ENCODE data around the gene KCNH1.

Gene KCNH1

GRCh38 chr1:210758261-210758660 lies 375.7 kb downstream of the KCNH1 start:
- TF ChIP-seq, protein P1, sequence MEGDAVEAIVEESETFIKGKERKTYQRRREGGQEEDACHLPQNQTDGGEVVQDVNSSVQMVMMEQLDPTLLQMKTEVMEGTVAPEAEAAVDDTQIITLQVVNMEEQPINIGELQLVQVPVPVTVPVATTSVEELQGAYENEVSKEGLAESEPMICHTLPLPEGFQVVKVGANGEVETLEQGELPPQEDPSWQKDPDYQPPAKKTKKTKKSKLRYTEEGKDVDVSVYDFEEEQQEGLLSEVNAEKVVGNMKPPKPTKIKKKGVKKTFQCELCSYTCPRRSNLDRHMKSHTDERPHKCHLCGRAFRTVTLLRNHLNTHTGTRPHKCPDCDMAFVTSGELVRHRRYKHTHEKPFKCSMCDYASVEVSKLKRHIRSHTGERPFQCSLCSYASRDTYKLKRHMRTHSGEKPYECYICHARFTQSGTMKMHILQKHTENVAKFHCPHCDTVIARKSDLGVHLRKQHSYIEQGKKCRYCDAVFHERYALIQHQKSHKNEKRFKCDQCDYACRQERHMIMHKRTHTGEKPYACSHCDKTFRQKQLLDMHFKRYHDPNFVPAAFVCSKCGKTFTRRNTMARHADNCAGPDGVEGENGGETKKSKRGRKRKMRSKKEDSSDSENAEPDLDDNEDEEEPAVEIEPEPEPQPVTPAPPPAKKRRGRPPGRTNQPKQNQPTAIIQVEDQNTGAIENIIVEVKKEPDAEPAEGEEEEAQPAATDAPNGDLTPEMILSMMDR (IDR thresholded peaks at IDR 0.05; ENCODE audit: insufficient read depth, low read depth, low read length, missing control alignments), result no peak
- H3K4me3 ChIP-seq (ENCODE audit: low read depth, low read length), result no peak overlapping the region
- DNase-seq (ENCODE audit: low read depth), result no peak

- TF ChIP-seq, protein P1 (IDR thresholded peaks at IDR 0.05; ENCODE audit: insufficient read depth, low read depth, low read length, missing control alignments), result no peak
- DNase-seq (ENCODE audit: low read depth), result no peak
- no peak overlapping the region for H3K4me3 ChIP-seq (ENCODE audit: low read depth, low read length)
Measured at GRCh38 chr1:210757677-210758076, 376.3 kb downstream of the KCNH1 start.

- TF ChIP-seq, protein P1 (IDR thresholded peaks at IDR 0.05; ENCODE audit: insufficient read depth, low read depth, low read length, missing control alignments), result no peak
- no peak for DNase-seq (ENCODE audit: low read depth)
- no peak overlapping the region for H3K4me3 ChIP-seq (ENCODE audit: low read depth, low read length)
Measured at GRCh38 chr1:210755991-210756659, 377.8 kb downstream of the KCNH1 start.

DNA sequence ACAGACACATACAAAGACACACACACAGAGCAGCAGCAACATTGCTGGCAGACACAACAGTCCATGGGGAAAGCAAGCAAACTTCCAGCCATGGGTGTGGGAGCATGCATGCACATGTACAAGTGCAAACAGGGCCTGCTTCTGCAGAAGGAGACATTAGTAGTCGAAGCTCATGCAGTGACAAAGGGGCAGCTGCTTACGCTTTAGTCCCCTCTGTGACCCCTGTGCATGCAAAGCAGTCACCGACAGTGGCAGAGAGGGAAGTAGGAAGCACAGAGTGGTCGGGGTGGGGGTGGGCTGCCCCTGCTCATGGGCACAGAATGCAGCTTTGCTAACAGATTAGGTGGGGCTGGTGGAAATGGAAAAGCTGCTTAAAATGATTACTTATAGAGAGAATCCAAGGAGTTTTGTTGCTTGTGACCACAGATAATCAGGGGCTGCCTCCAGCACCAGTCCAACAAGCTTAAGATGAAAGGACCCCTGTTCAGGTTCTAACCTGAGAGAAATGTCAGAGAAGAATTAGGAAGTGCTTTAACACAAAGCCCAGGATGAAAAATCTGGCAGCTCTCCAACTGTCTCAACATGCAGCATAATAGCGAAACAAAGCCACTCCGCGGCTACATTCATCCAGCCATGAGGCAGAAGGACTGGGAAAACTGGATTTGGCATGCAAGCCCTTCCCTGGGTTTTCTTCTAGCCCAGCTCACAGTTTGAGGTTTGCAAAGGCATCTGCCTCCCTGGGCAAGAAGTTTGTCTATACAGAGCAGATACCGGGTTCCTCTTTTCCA lies 378.9 kb downstream of the KCNH1 start:
- TF ChIP-seq, protein P1 (IDR thresholded peaks at IDR 0.05; ENCODE audit: insufficient read depth, low read depth, low read length, missing control alignments), result no peak
- no peak overlapping the region for H3K4me3 ChIP-seq (ENCODE audit: low read depth, low read length)
- DNase-seq (ENCODE audit: low read depth), result no peak

GRCh38 chr1:210751911-210752310 lies 382.0 kb downstream of the KCNH1 start:
- no peak overlapping the region for H3K4me3 ChIP-seq (ENCODE audit: low read depth, low read length)
- TF ChIP-seq, protein P1 (IDR thresholded peaks at IDR 0.05; ENCODE audit: insufficient read depth, low read depth, low read length, missing control alignments), result no peak
- no peak for DNase-seq (ENCODE audit: low read depth)

DNA sequence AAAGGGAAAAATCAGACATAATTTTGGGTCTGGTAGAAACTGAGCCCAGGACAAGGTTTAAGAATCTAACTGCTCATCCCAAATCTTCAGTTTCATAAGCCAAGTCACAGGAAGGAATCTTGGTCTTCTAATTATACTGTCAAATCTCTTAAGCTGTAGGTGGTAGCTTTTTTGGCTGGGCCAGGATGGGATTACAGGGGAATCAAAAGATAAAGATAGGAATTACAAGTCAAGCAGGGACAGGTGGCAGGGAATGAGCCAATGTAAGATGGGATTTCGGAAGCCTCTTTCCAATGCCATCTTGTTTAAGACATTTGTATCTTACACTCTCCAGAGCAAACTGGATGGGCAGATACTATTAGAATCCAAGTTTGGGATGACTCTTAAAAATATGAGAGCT lies 383.5 kb downstream of the KCNH1 start:
- TF ChIP-seq, protein P1 (IDR thresholded peaks at IDR 0.05; ENCODE audit: insufficient read depth, low read depth, low read length, missing control alignments), result no peak
- H3K4me3 ChIP-seq (ENCODE audit: low read depth, low read length), result no peak overlapping the region
- no peak for DNase-seq (ENCODE audit: low read depth)
